HCT116 (cell line): ENCODE results near the gene DCTN2. TPM values are rescaled to one million over a fixed set of nuclear protein-coding genes. Genes with fewer than 3 reads are reported as not detected.

ENCODE experiments used
- ATAC-seq: fragments of 200-7000 bp; cut with Tn5 transposase; 2 replicates; pipeline ENCODE4 v1.9.1; 2020; ENCODE audit warnings: mild to moderate bottlenecking, moderate library complexity
- BruUV-seq: library from RNA; stranded (reverse); fragments of 400-500 nt; replicated peaks from 2 replicates; lab custom pipeline; 2021; lab: Mats Ljungman, UMichigan
- CTCF ChIA-PET: fragments of 300-600 bp; sonication (Branson Sonifier 250); formaldehyde crosslinking; loops from one replicate; lab custom pipeline; 2021; ENCODE audit warnings: antibody characterized with exemption; lab: Charles Lee
- POLR2A ChIA-PET: fragments of 300-600, 350-600 bp; sonication (Branson Sonifier 250); formaldehyde crosslinking; loops from one replicate; lab custom pipeline; 2021; ENCODE audit warnings: antibody characterized with exemption; lab: Charles Lee
- RAD21 ChIA-PET, 2 experiments: fragments of 300-600 bp; sonication (Branson Sonifier 250); formaldehyde crosslinking; loops; one replicate each; lab custom pipeline; 2023; ENCODE audit warnings: low total read pairs in 2 of 2; ENCODE audit not compliant: uncharacterized antibody in 2 of 2, unreplicated experiment in 2 of 2, low non-redundant PET in 1 of 2; lab: Charles Lee
- DNase-seq: peaks from one replicate; pipeline ENCODE4 v3.0.0-alpha.2; 2010; ENCODE audit warnings: low read depth, low spot score
- H2AFZ ChIP-seq: fragments of 200-600 bp; shearing (Covaris generic), sonication (generic); 2 replicates; pipeline ENCODE4 v1.6.1; 2017; ENCODE audit warnings: low read depth, mixed run types, mixed read lengths, antibody characterized with exemption, low read length; ENCODE audit not compliant: poor library complexity, severe bottlenecking
- H3K27ac ChIP-seq: 2 replicates; pipeline ENCODE4 v1.5.1; 2012; ENCODE audit warnings: low read depth, low read length
- H3K27me3 ChIP-seq: fragments of 200-600 bp; sonication (generic); 2 replicates; pipeline ENCODE4 v1.6.1; 2016; ENCODE audit warnings: mixed run types, low read length, mixed read lengths; ENCODE audit not compliant: insufficient read depth
- H3K36me3 ChIP-seq, 2 experiments: fragments of 200-500 bp in 1 of 2; fragments of 200-600 bp in 1 of 2; sonication (Bioruptor generic) in 1 of 2; sonication (generic) in 1 of 2; 2 replicates each; pipeline versions ENCODE4 v1.5.1 to v1.6.1; 2014 to 2016; ENCODE audit warnings: low read length in 2 of 2, inconsistent platforms in 1 of 2, mixed read lengths in 1 of 2, mixed run types in 1 of 2; ENCODE audit not compliant: insufficient read depth in 2 of 2, control insufficient read depth in 1 of 2
- H3K4me1 ChIP-seq, 2 experiments: fragments of 200-600 bp in 1 of 2; sonication (generic) in 1 of 2; 2 replicates each; pipeline versions ENCODE4 v1.5.1 to v1.6.1; 2012 to 2017; ENCODE audit warnings: low read length in 2 of 2, inconsistent platforms in 1 of 2, mild to moderate bottlenecking in 1 of 2, mixed read lengths in 1 of 2, mixed run types in 1 of 2, moderate library complexity in 1 of 2; ENCODE audit not compliant: insufficient read depth in 2 of 2, control insufficient read depth in 1 of 2
- H3K4me2 ChIP-seq: fragments of 200-600 bp; sonication (generic); 2 replicates; pipeline ENCODE4 v1.6.1; 2017; ENCODE audit warnings: mixed run types, low read length, mixed read lengths
- H3K4me3 ChIP-seq, 2 experiments: fragments of 200-600 bp in 1 of 2; sonication (generic) in 1 of 2; replicated peaks in 1 of 2; 2 replicates each; pipeline ENCODE4 v1.5.1; 2011 to 2016; ENCODE audit warnings: low read length in 2 of 2, control low read depth in 1 of 2, low read depth in 1 of 2, mild to moderate bottlenecking in 1 of 2, mixed read lengths in 1 of 2, mixed run types in 1 of 2
- H3K79me2 ChIP-seq: fragments of 200-600 bp; sonication (generic); 2 replicates; pipeline ENCODE4 v1.6.1; 2017; ENCODE audit warnings: mild to moderate bottlenecking, mixed run types, low read length, moderate library complexity, mixed read lengths; ENCODE audit not compliant: insufficient read depth
- H3K9ac ChIP-seq: fragments of 200-600 bp; sonication (generic); 2 replicates; pipeline ENCODE4 v1.6.1; 2016; ENCODE audit warnings: low read length, mixed read lengths
- H3K9me2 ChIP-seq: fragments of 200-600 bp; sonication (generic), shearing (Covaris generic); 2 replicates; pipeline ENCODE4 v1.6.1; 2017; ENCODE audit warnings: mixed run types, mild to moderate bottlenecking, moderate library complexity; ENCODE audit not compliant: insufficient read depth
- H3K9me3 ChIP-seq, 2 experiments: fragments of 200-500 bp in 1 of 2; fragments of 200-600 bp in 1 of 2; sonication (Bioruptor generic) in 1 of 2; sonication (generic) in 1 of 2; 2 replicates each; pipeline ENCODE4 v1.6.1; 2014 to 2017; ENCODE audit warnings: low read length in 2 of 2, mixed read lengths in 2 of 2, inconsistent platforms in 1 of 2, low read depth in 1 of 2, mild to moderate bottlenecking in 1 of 2, mixed run types in 1 of 2, moderate library complexity in 1 of 2; ENCODE audit not compliant: control insufficient read depth in 1 of 2, insufficient read depth in 1 of 2
- H4K20me1 ChIP-seq: fragments of 200-600 bp; sonication (generic), shearing (Covaris generic); 2 replicates; pipeline ENCODE4 v1.6.1; 2017; ENCODE audit warnings: mixed run types, mild to moderate bottlenecking, moderate library complexity; ENCODE audit not compliant: insufficient read depth
- CBX3 ChIP-seq: IDR thresholded peaks from 2 replicates; pipeline ENCODE4 v1.6.1; 2012; ENCODE audit warnings: low read depth
- CEBPB ChIP-seq: IDR thresholded peaks from 2 replicates; pipeline ENCODE4 v1.6.1; 2012; ENCODE audit warnings: low read depth
- CTCF ChIP-seq, 3 experiments: fragments of 200-600 bp in 1 of 3; sonication (generic) in 1 of 3; IDR thresholded peaks in 2 of 3; conservative IDR thresholded peaks in 1 of 3; 2 replicates each; pipeline ENCODE4 v1.5.1; 2012 to 2017; ENCODE audit warnings: low read depth in 2 of 3, low read length in 2 of 3, antibody characterized with exemption in 1 of 3, borderline replicate concordance in 1 of 3, control low read depth in 1 of 3, mild to moderate bottlenecking in 1 of 3, mixed read lengths in 1 of 3, mixed run types in 1 of 3, moderate library complexity in 1 of 3; ENCODE audit not compliant: insufficient read depth in 1 of 3
- EGR1 ChIP-seq: IDR thresholded peaks from 2 replicates; pipeline ENCODE4 v1.6.1; 2012; ENCODE audit warnings: low read depth
- ELF1 ChIP-seq: IDR thresholded peaks from 2 replicates; pipeline ENCODE4 v1.6.1; 2012; ENCODE audit warnings: low read depth, borderline replicate concordance
- JUND ChIP-seq: IDR thresholded peaks from 2 replicates; pipeline ENCODE4 v1.6.1; 2012
- POLR2AphosphoS5 ChIP-seq: IDR thresholded peaks from 2 replicates; pipeline ENCODE4 v1.6.1; 2011; ENCODE audit warnings: mild to moderate bottlenecking, low read depth, low read length, moderate library complexity
- RAD21 ChIP-seq: IDR thresholded peaks from 2 replicates; pipeline ENCODE4 v1.6.1; 2012; ENCODE audit warnings: low read depth, mild to moderate bottlenecking
- SIN3A ChIP-seq: IDR thresholded peaks from 2 replicates; pipeline ENCODE4 v1.6.1; 2012; ENCODE audit warnings: low read depth
- SRF ChIP-seq: IDR thresholded peaks from 2 replicates; pipeline ENCODE4 v1.6.1; 2012; ENCODE audit warnings: low read depth
- ZNF274 ChIP-seq: fragments of 200-500 bp; sonication (Bioruptor generic); IDR thresholded peaks from 2 replicates; pipeline ENCODE4 v1.6.1; 2014; ENCODE audit warnings: mild to moderate bottlenecking, low read depth, low read length, inconsistent platforms
- intact Hi-C: fragments of 100-400 bp; cut with micrococcal nuclease; formaldehyde crosslinking; loops from 2 replicates; pipeline ENCODE4 v1.10.0; 2022
- total RNA-seq: library from RNA; stranded (reverse); gene quantifications from one replicate; pipeline ENCODE4 v1.2.1, GENCODE V29; 2021; ENCODE audit not compliant: unreplicated experiment
- TF ChIP-seq, protein P1 (sequence below): IDR thresholded peaks from 2 replicates; pipeline ENCODE4 v1.6.1; 2011; ENCODE audit warnings: mild to moderate bottlenecking, low read length, moderate library complexity; ENCODE audit not compliant: insufficient replicate concordance; ENCODE audit errors: extremely low read depth
- TF ChIP-seq, protein P2 (sequence below): IDR thresholded peaks from 2 replicates; pipeline ENCODE4 v1.6.1; 2012
- TF ChIP-seq, protein P3 (sequence below): IDR thresholded peaks from 2 replicates; pipeline ENCODE4 v1.6.1; 2012

The DCTN2 gene
- total RNA-seq, 1 experiment from 2014 or later = 95.9 TPM

DNA sequence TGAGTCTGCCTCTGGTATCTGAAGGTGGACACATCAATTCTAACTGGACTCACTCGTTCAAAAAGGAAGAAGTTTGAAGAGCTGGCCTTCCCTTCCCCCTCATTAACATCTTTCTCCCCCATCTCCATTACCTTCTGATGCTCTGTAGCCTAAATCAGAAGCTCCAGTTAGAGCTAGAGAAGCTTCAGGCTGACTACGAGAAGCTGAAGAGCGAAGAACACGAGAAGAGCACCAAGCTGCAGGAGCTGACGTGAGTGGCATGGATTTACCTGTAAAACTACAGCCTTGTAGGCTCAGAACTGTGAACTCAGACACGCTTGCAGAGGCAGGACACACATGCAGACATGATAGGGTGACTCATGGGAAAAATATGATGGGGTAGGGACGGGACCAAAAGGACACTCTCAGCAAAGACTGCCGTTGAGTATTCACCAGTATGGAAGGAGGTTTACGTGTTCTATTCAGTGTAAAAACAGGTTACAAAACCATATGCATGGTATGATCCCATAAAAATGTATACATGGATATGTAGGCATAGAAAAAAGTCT is 29.7 kb upstream of the DCTN2 start:
- intact Hi-C loops = no loop called here
- RAD21 ChIA-PET = no interaction called here
- Histone ChIP-seq H3K79me2 (no peaks in the 10 kb centered on the region), H3K9me3 (no peaks in the 10 kb centered on the region), H3K9me2 (no peaks in the 10 kb centered on the region), H3K4me3 (no peak overlapping the region), H4K20me1 (no peaks in the 10 kb centered on the region), H3K27ac (no peak overlapping the region), H2AFZ (no peak overlapping the region), H3K27me3 (no peaks in the 10 kb centered on the region), H3K4me1 (no peaks in the 10 kb centered on the region), H3K36me3 (peaks cover 0 to 14% of the 10 kb centered on the region in 2 experiments; a peak in 3 of 4 replicates), H3K9ac (no peak overlapping the region), H3K4me2 (no peak overlapping the region)
- BruUV-seq = no TSS peak
- TF ChIP-seq JUND = no peak
- TF ChIP-seq SRF = no peak
- TF ChIP-seq ELF1 = no peak
- ATAC-seq (no peak), DNase-seq (no peak)
- CTCF ChIA-PET = no interaction called here
- POLR2A ChIA-PET = no interaction called here

DNA sequence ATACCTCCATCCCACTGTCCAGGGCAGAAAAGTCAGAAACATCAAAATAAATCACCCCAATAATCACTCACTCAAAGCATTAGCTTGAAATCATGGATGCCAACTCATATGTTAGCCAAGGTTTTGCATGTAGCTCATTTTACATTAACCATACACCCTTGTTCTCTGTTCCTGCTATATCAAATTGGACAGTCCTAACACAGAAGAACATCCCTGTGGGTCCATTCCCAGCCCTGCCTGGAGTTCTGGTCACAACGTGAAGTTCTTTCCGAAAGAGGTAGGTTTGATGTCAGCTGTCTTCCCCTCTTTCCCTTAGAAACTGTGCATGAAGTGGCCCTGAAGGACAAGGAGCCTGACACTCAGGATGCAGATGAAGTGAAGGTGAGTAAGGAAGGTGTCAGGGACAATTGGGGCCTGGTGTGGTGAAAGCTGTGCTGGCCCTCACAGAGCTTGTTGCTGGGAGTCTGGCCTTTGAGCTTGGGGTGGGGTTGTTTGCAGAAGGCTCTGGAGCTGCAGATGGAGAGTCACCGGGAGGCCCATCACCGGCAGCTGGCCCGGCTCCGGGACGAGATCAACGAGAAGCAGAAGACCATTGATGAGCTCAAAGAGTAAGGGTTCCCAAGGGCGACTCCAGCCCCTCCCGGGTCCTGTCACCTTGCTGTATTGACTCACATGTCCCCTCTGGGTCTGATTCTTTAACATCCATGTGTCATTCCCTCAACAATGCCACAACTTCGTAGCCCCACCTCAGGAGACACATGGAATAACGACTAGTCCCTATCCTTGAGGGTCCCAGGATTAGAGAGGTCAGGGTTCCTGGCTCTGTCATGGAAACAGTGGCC is 29.0 kb upstream of the DCTN2 start:
- Histone ChIP-seq H3K36me3 (peaks cover 0 to 14% of the 10 kb centered on the region in 2 experiments; a peak in 2 of 4 replicates), H3K27ac (no peak overlapping the region), H3K4me3 (no peak overlapping the region), H3K79me2 (no peaks in the 10 kb centered on the region), H3K9me2 (no peaks in the 10 kb centered on the region), H3K9ac (no peak overlapping the region), H3K27me3 (no peaks in the 10 kb centered on the region), H3K4me2 (no peak overlapping the region), H3K9me3 (no peaks in the 10 kb centered on the region), H3K4me1 (no peaks in the 10 kb centered on the region), H2AFZ (no peak overlapping the region), H4K20me1 (no peaks in the 10 kb centered on the region)
- BruUV-seq = no TSS peak
- CTCF ChIA-PET = no interaction called here
- DNase-seq (no peak), ATAC-seq (no peak)
- POLR2A ChIA-PET = no interaction called here
- RAD21 ChIA-PET = no interaction called here
- intact Hi-C loops = no loop called here
- no peak for TF ChIP-seq CBX3
- TF ChIP-seq RAD21 = no peak
- TF ChIP-seq, protein P1, sequence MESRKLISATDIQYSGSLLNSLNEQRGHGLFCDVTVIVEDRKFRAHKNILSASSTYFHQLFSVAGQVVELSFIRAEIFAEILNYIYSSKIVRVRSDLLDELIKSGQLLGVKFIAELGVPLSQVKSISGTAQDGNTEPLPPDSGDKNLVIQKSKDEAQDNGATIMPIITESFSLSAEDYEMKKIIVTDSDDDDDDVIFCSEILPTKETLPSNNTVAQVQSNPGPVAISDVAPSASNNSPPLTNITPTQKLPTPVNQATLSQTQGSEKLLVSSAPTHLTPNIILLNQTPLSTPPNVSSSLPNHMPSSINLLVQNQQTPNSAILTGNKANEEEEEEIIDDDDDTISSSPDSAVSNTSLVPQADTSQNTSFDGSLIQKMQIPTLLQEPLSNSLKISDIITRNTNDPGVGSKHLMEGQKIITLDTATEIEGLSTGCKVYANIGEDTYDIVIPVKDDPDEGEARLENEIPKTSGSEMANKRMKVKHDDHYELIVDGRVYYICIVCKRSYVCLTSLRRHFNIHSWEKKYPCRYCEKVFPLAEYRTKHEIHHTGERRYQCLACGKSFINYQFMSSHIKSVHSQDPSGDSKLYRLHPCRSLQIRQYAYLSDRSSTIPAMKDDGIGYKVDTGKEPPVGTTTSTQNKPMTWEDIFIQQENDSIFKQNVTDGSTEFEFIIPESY = no peak
- no peak for TF ChIP-seq JUND
- TF ChIP-seq, protein P2, sequence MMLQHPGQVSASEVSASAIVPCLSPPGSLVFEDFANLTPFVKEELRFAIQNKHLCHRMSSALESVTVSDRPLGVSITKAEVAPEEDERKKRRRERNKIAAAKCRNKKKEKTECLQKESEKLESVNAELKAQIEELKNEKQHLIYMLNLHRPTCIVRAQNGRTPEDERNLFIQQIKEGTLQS = no peak
- no peak for TF ChIP-seq SIN3A
- TF ChIP-seq, protein P3, sequence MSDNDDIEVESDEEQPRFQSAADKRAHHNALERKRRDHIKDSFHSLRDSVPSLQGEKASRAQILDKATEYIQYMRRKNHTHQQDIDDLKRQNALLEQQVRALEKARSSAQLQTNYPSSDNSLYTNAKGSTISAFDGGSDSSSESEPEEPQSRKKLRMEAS = no peak
- no peak for TF ChIP-seq CEBPB
- no peak for TF ChIP-seq CTCF (IDR thresholded peaks at IDR 0.05 in 2 of 3, conservative IDR thresholded peaks at IDR 0.05 in 1 of 3; ENCODE audit: borderline replicate concordance in 1 of 3, insufficient read depth in 1 of 3, low read depth in 2 of 3, low read length in 2 of 3)
- no peak for TF ChIP-seq ZNF274
- no peak for TF ChIP-seq POLR2AphosphoS5
- no peak for TF ChIP-seq EGR1
